Osteocyte (in vitro differentiated cells): ENCODE measurements around the gene TAF15. TPM values are rescaled to one million over a fixed set of nuclear protein-coding genes. Genes with fewer than 3 reads are reported as not detected.

Experiments used
- DNase-seq: peaks from one replicate; pipeline ENCODE4 v3.0.0; 2021; ENCODE audit warnings: mixed read lengths; ENCODE audit not compliant: unreplicated experiment; ENCODE audit errors: extremely low spot score
- H3K27ac Mint-ChIP-seq: one replicate; pipeline ENCODE4 v1.8.0; 2021; ENCODE audit warnings: mild to moderate bottlenecking, mixed read lengths; ENCODE audit not compliant: unreplicated experiment
- H3K27me3 Mint-ChIP-seq: one replicate; pipeline ENCODE4 v1.8.0; 2021; ENCODE audit warnings: mixed read lengths; ENCODE audit not compliant: unreplicated experiment
- H3K36me3 Mint-ChIP-seq: one replicate; pipeline ENCODE4 v1.8.0; 2021; ENCODE audit warnings: mixed read lengths; ENCODE audit not compliant: unreplicated experiment
- H3K4me1 Mint-ChIP-seq: one replicate; pipeline ENCODE4 v1.8.0; 2021; ENCODE audit warnings: mixed read lengths; ENCODE audit not compliant: unreplicated experiment
- H3K4me3 Mint-ChIP-seq: one replicate; pipeline ENCODE4 v1.8.0; 2021; ENCODE audit warnings: mild to moderate bottlenecking, moderate library complexity, mixed read lengths; ENCODE audit not compliant: unreplicated experiment
- H3K9me3 Mint-ChIP-seq: one replicate; pipeline ENCODE4 v1.8.0; 2021; ENCODE audit warnings: mixed read lengths; ENCODE audit not compliant: unreplicated experiment
- CTCF ChIP-seq: fragments of 200-600 bp; sonication (generic); IDR thresholded peaks from 2 replicates; pipeline ENCODE4 v1.5.0; 2021; ENCODE audit warnings: antibody characterized with exemption, mild to moderate bottlenecking, moderate library complexity
- total RNA-seq: library from RNA; stranded (reverse); gene quantifications from 2 replicates; pipeline ENCODE4 v1.2.1, GENCODE V29; 2021

Gene TAF15
- total RNA-seq, 1 donor from 2014 or later: 157 TPM

GRCh38 chr17:35870906-35871819 is 61.9 kb downstream of the TAF15 start:
- Mint-ChIP-seq H3K4me3 (no peak overlapping the region), H3K4me1 (peaks cover 5% of the 10 kb centered on the region), H3K9me3 (no peaks in the 10 kb centered on the region), H3K36me3 (no peaks in the 10 kb centered on the region), H3K27ac (no peak overlapping the region), H3K27me3 (no peaks in the 10 kb centered on the region)
- TF ChIP-seq CTCF: no peak
- DNase-seq: no peak

GRCh38 chr17:35872196-35872980 is 63.1 kb downstream of the TAF15 start:
- Mint-ChIP-seq H3K4me3 (no peak overlapping the region), H3K36me3 (no peaks in the 10 kb centered on the region), H3K27me3 (no peaks in the 10 kb centered on the region), H3K27ac (no peak overlapping the region), H3K4me1 (no peaks in the 10 kb centered on the region), H3K9me3 (no peaks in the 10 kb centered on the region)
- TF ChIP-seq CTCF: no peak
- no peak for DNase-seq

- H3K27me3 Mint-ChIP-seq: no peaks in the 10 kb centered on the region
- TF ChIP-seq CTCF: no peak
- no peak for DNase-seq
- no peaks in the 10 kb centered on the region for H3K36me3 Mint-ChIP-seq
- H3K4me3 Mint-ChIP-seq: no peak overlapping the region
- H3K27ac Mint-ChIP-seq: no peak overlapping the region
- peaks cover under 1% of the 10 kb centered on the region for H3K4me1 Mint-ChIP-seq
- H3K9me3 Mint-ChIP-seq: no peaks in the 10 kb centered on the region
These were observed 66.0 kb downstream of the TAF15 start for GRCh38 chr17:35875072-35875799.

GRCh38 chr17:35875800-35876139 is 66.5 kb downstream of the TAF15 start:
- Mint-ChIP-seq H3K36me3 (no peaks in the 10 kb centered on the region), H3K4me1 (peaks cover 3% of the 10 kb centered on the region), H3K27me3 (no peaks in the 10 kb centered on the region), H3K27ac (no peak overlapping the region), H3K9me3 (no peaks in the 10 kb centered on the region), H3K4me3 (no peak overlapping the region)
- no peak for DNase-seq
- no peak for TF ChIP-seq CTCF
